Measurements from ENCODE around the gene RABGEF1. TPM values are rescaled to one million over a fixed set of nuclear protein-coding genes. Genes with fewer than 3 reads are reported as not detected.

RABGEF1 gene
- polyA plus RNA-seq, 1 of the 3 experiments (the other 2 are of a cell fraction), result 25.6 TPM

GRCh38 chr7:66859794-66860645 lies 119.5 kb downstream of the RABGEF1 start:
- no peak for DNase-seq
- 86% methylated on average over 10 of the region's 10 CpGs for WGBS (ENCODE audit: low lambda C conversion rate)
- H3K4me2 ChIP-seq, result no peak overlapping the region
- POLR2A ChIA-PET, result no interaction called here
- H3K79me2 ChIP-seq (ENCODE audit: insufficient read depth), result no peaks in the 10 kb centered on the region
- peaks cover 4% of the 10 kb centered on the region for H3F3A ChIP-seq (replicated peaks; ENCODE audit: insufficient read depth)
- CTCF ChIA-PET, result no interaction called here
- no peak overlapping the region for H3K27ac ChIP-seq (ENCODE audit: low read depth in 2 of 2, low read length in 1 of 2)
- no peaks in the 10 kb centered on the region for H3K9me2 ChIP-seq
- H3K9ac ChIP-seq, result no peak overlapping the region
- H3K27me3 ChIP-seq (ENCODE audit: insufficient read depth), result no peaks in the 10 kb centered on the region
- H3K9me3 ChIP-seq, result no peaks in the 10 kb centered on the region
- TF ChIP-seq IRF3 (IDR thresholded peaks at IDR 0.05; ENCODE audit: low read depth, low read length), result no peak
- TF ChIP-seq YY1 (IDR thresholded peaks at IDR 0.05; ENCODE audit: low read depth), result no peak
- no peak for TF ChIP-seq RXRA (IDR thresholded peaks at IDR 0.05; ENCODE audit: borderline replicate concordance, low read depth)
- TF ChIP-seq FOSL2 (IDR thresholded peaks at IDR 0.05; ENCODE audit: borderline replicate concordance, low read depth), result no peak
- no peak for TF ChIP-seq TEAD4 (IDR thresholded peaks at IDR 0.05; ENCODE audit: borderline replicate concordance, insufficient read depth)
- TF ChIP-seq RAD21 (IDR thresholded peaks at IDR 0.05; ENCODE audit: low read length), result no peak
- TF ChIP-seq GATA2 (CRISPR knock-in tag; IDR thresholded peaks at IDR 0.05), result no peak
- TF ChIP-seq REST (IDR thresholded peaks at IDR 0.05; ENCODE audit: low read depth, low read length), result no peak
- TF ChIP-seq USF2 (IDR thresholded peaks at IDR 0.05; ENCODE audit: borderline replicate concordance, low read depth, low read length), result no peak
- TF ChIP-seq ELF1 (IDR thresholded peaks at IDR 0.05), result no peak
- no peak for TF ChIP-seq MXI1 (IDR thresholded peaks at IDR 0.05; ENCODE audit: low read depth, low read length)
- no peak for TF ChIP-seq ZBTB33 (IDR thresholded peaks at IDR 0.05; ENCODE audit: borderline replicate concordance, low read depth)
- H2AFZ ChIP-seq (ENCODE audit: low read depth), result no peak overlapping the region
- H3K36me3 ChIP-seq (replicated peaks in 1 of 2; ENCODE audit: control insufficient read depth in 1 of 2, insufficient read depth in 2 of 2, low read length in 1 of 2), result peaks cover 23 to 40% of the 10 kb centered on the region in 2 experiments
- H3K4me3 ChIP-seq (ENCODE audit: low read depth in 2 of 2, low read length in 1 of 2), result no peak overlapping the region
- no peaks in the 10 kb centered on the region for H4K20me1 ChIP-seq (ENCODE audit: insufficient read depth)
- no peaks in the 10 kb centered on the region for H3K4me1 ChIP-seq (ENCODE audit: control insufficient read depth in 1 of 2, insufficient read depth in 2 of 2, low read depth in 1 of 2, low read length in 1 of 2)
